Neural progenitor cell (in vitro differentiated cells): Measurements from ENCODE around the gene PSKH1. TPM values are rescaled to one million over a fixed set of nuclear protein-coding genes. Genes with fewer than 3 reads are reported as not detected.

Source experiments
- DNase-seq: peaks from one replicate; pipeline ENCODE4 v3.0.0-alpha.2; 2016; ENCODE audit warnings: low spot score
- H2AFZ ChIP-seq: fragments of 200-600 bp; sonication (generic); replicated peaks from 2 replicates; pipeline ENCODE4 v1.6.1; 2016; ENCODE audit warnings: antibody characterized with exemption
- H3F3A ChIP-seq: fragments of 200-600 bp; sonication (generic); 2 replicates; pipeline ENCODE4 v1.6.1; 2016; ENCODE audit warnings: antibody characterized with exemption, low read depth
- H3K27ac ChIP-seq: fragments of 200-600 bp; sonication (generic); 2 replicates; pipeline ENCODE4 v1.5.1; 2016; ENCODE audit warnings: mild to moderate bottlenecking
- H3K27me3 ChIP-seq: fragments of 200-600 bp; sonication (generic); 2 replicates; pipeline ENCODE4 v1.6.1; 2016; ENCODE audit warnings: mild to moderate bottlenecking, moderate library complexity
- H3K36me3 ChIP-seq: fragments of 200-600 bp; sonication (generic); 2 replicates; pipeline ENCODE4 v1.5.1; 2016
- H3K4me1 ChIP-seq: fragments of 200-600 bp; sonication (generic); 2 replicates; pipeline ENCODE4 v1.6.1; 2016; ENCODE audit warnings: mixed run types
- H3K4me2 ChIP-seq: fragments of 200-600 bp; sonication (generic); 2 replicates; pipeline ENCODE4 v1.6.1; 2016
- H3K4me3 ChIP-seq: fragments of 200-600 bp; sonication (generic); 2 replicates; pipeline ENCODE4 v1.5.1; 2016
- H3K79me2 ChIP-seq: fragments of 200-600 bp; sonication (generic); 2 replicates; pipeline ENCODE4 v1.6.1; 2016; ENCODE audit warnings: low read depth
- H3K9ac ChIP-seq: fragments of 200-600 bp; sonication (generic); 2 replicates; pipeline ENCODE4 v1.6.1; 2016
- H3K9me3 ChIP-seq: fragments of 200-600 bp; sonication (generic); 2 replicates; pipeline ENCODE4 v1.5.1; 2016; ENCODE audit warnings: low read depth
- H4K20me1 ChIP-seq: fragments of 200-600 bp; sonication (generic); 2 replicates; pipeline ENCODE4 v1.6.1; 2016; ENCODE audit warnings: low read depth
- H3K27ac Mint-ChIP-seq: 3 replicates; pipeline ENCODE4 v1.8.0; 2021; ENCODE audit warnings: mixed read lengths
- H3K27me3 Mint-ChIP-seq: 2 replicates; pipeline ENCODE4 v1.8.0; 2022; ENCODE audit warnings: low read depth, mild to moderate bottlenecking, inconsistent platforms, moderate library complexity, mixed read lengths; ENCODE audit not compliant: insufficient read depth
- H3K36me3 Mint-ChIP-seq: 3 replicates; pipeline ENCODE4 v1.8.0; 2021; ENCODE audit warnings: mixed read lengths
- H3K4me1 Mint-ChIP-seq: 3 replicates; pipeline ENCODE4 v1.8.0; 2021; ENCODE audit warnings: mixed read lengths
- H3K4me3 Mint-ChIP-seq: 3 replicates; pipeline ENCODE4 v1.8.0; 2021; ENCODE audit warnings: mild to moderate bottlenecking, moderate library complexity, mixed read lengths
- H3K9me3 Mint-ChIP-seq: 3 replicates; pipeline ENCODE4 v1.8.0; 2020; ENCODE audit warnings: mixed read lengths
- EZH2 ChIP-seq: fragments of 200-600 bp; sonication (generic); IDR thresholded peaks from 2 replicates; pipeline ENCODE4 v1.6.1; 2017; ENCODE audit warnings: antibody characterized with exemption, mild to moderate bottlenecking, moderate library complexity
- EZH2phosphoT487 ChIP-seq: fragments of 200-600 bp; sonication (generic); IDR thresholded peaks from 2 replicates; pipeline ENCODE4 v1.6.1; 2017; ENCODE audit warnings: antibody characterized with exemption
- total RNA-seq: library from RNA; depleted of rRNA; stranded (reverse); fragments of >200 nt; gene quantifications from 2 replicates; pipeline ENCODE4 v1.2.3, GENCODE V29; 2015; ENCODE audit warnings: low replicate concordance
- TF ChIP-seq, protein P1 (sequence below): fragments of 200-600 bp; sonication (generic); IDR thresholded peaks from 2 replicates; pipeline ENCODE4 v1.5.1; 2017; ENCODE audit warnings: antibody characterized with exemption, mild to moderate bottlenecking

Gene PSKH1
- total RNA-seq, 1 donor from 2014 or later: 13.1 TPM

DNA sequence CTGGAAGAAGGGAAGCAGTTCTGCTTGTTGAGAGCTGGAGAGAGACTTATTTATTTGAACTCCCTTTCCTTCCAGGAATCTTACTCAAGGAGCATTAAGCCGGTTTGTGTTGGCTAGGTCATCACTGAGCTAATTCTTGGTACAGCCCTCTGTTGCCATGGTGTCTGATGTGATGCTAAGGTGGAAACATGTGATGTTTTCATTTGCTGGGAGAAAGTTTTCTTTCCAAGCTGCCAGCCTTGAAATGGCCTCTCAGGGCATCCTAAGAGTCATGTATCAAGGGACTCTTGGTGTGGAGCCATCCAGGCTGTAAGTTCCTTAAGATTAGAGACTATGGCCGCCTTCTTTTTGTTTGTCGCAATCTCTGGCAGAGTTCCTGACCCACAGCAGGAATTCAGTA, 4.2 kb downstream of the PSKH1 start:
- Mint-ChIP-seq H3K4me3 (no peak overlapping the region), H3K9me3 (no peaks in the 10 kb centered on the region)
- H3K79me2 ChIP-seq: peaks cover 71% of the 10 kb centered on the region

GRCh38 chr16:67901734-67902133, 8.7 kb downstream of the PSKH1 start:
- Histone ChIP-seq H3K4me3 (no peak overlapping the region), H3K4me1 (no peaks in the 10 kb centered on the region), H2AFZ (no peak overlapping the region), H3K9me3 (no peaks in the 10 kb centered on the region), H3K36me3 (no peaks in the 10 kb centered on the region), H3K27ac (no peak overlapping the region), H3F3A (no peaks in the 10 kb centered on the region), H3K4me2 (no peak overlapping the region), H4K20me1 (peaks cover 49% of the 10 kb centered on the region), H3K79me2 (peaks cover 35% of the 10 kb centered on the region), H3K27me3 (no peaks in the 10 kb centered on the region), H3K9ac (no peak overlapping the region)
- H3K9me3 Mint-ChIP-seq: no peaks in the 10 kb centered on the region
- no peaks in the 10 kb centered on the region for H3K4me1 Mint-ChIP-seq
- no peak overlapping the region for H3K4me3 Mint-ChIP-seq
- DNase-seq: no peak
- H3K27ac Mint-ChIP-seq: no peak overlapping the region
- peaks cover 2% of the 10 kb centered on the region for H3K27me3 Mint-ChIP-seq
- TF ChIP-seq EZH2: no peak
- no peak for TF ChIP-seq EZH2phosphoT487
- TF ChIP-seq, protein P1, sequence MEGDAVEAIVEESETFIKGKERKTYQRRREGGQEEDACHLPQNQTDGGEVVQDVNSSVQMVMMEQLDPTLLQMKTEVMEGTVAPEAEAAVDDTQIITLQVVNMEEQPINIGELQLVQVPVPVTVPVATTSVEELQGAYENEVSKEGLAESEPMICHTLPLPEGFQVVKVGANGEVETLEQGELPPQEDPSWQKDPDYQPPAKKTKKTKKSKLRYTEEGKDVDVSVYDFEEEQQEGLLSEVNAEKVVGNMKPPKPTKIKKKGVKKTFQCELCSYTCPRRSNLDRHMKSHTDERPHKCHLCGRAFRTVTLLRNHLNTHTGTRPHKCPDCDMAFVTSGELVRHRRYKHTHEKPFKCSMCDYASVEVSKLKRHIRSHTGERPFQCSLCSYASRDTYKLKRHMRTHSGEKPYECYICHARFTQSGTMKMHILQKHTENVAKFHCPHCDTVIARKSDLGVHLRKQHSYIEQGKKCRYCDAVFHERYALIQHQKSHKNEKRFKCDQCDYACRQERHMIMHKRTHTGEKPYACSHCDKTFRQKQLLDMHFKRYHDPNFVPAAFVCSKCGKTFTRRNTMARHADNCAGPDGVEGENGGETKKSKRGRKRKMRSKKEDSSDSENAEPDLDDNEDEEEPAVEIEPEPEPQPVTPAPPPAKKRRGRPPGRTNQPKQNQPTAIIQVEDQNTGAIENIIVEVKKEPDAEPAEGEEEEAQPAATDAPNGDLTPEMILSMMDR: no peak
- peaks cover 6% of the 10 kb centered on the region for H3K36me3 Mint-ChIP-seq

More for the DNA sequence above, 4.2 kb downstream of the PSKH1 start:
- Histone ChIP-seq H3F3A (peaks cover 7% of the 10 kb centered on the region), H3K9ac (no peak overlapping the region), H3K9me3 (no peaks in the 10 kb centered on the region), H3K4me2 (no peak overlapping the region), H3K4me3 (no peak overlapping the region), H3K27me3 (no peaks in the 10 kb centered on the region), H3K36me3 (no peaks in the 10 kb centered on the region), H2AFZ (no peak overlapping the region), H3K4me1 (peaks cover 7% of the 10 kb centered on the region), H4K20me1 (peaks cover 49% of the 10 kb centered on the region), H3K27ac (no peak overlapping the region)
- Mint-ChIP-seq H3K4me1 (peaks cover 19% of the 10 kb centered on the region), H3K27ac (no peak overlapping the region), H3K27me3 (peaks cover 2% of the 10 kb centered on the region), H3K36me3 (peaks cover 3% of the 10 kb centered on the region)
- no peak for DNase-seq
- TF ChIP-seq EZH2phosphoT487 (no peak), EZH2 (no peak)
- TF ChIP-seq, protein P1: no peak

GRCh38 chr16:67902831-67903230, 9.8 kb downstream of the PSKH1 start:
- Mint-ChIP-seq H3K27ac (no peak overlapping the region), H3K27me3 (peaks cover 2% of the 10 kb centered on the region), H3K36me3 (peaks cover 3% of the 10 kb centered on the region), H3K9me3 (no peaks in the 10 kb centered on the region), H3K4me1 (no peaks in the 10 kb centered on the region), H3K4me3 (no peak overlapping the region)
- no peak overlapping the region for H3K9ac ChIP-seq
- H3K4me3 ChIP-seq: no peak overlapping the region
- no peaks in the 10 kb centered on the region for H3K9me3 ChIP-seq
- peaks cover 24% of the 10 kb centered on the region for H3K79me2 ChIP-seq
- no peaks in the 10 kb centered on the region for H3K27me3 ChIP-seq
- TF ChIP-seq, protein P1: no peak
- no peak for TF ChIP-seq EZH2
- no peak for TF ChIP-seq EZH2phosphoT487
- H4K20me1 ChIP-seq: peaks cover 45% of the 10 kb centered on the region
- H3F3A ChIP-seq: no peaks in the 10 kb centered on the region
- no peaks in the 10 kb centered on the region for H3K4me1 ChIP-seq
- no peak overlapping the region for H3K27ac ChIP-seq
- DNase-seq: no peak
- no peak overlapping the region for H2AFZ ChIP-seq
- H3K4me2 ChIP-seq: no peak overlapping the region
- no peaks in the 10 kb centered on the region for H3K36me3 ChIP-seq
